ENCODE results near the gene KCNH3.

Gene KCNH3

DNA sequence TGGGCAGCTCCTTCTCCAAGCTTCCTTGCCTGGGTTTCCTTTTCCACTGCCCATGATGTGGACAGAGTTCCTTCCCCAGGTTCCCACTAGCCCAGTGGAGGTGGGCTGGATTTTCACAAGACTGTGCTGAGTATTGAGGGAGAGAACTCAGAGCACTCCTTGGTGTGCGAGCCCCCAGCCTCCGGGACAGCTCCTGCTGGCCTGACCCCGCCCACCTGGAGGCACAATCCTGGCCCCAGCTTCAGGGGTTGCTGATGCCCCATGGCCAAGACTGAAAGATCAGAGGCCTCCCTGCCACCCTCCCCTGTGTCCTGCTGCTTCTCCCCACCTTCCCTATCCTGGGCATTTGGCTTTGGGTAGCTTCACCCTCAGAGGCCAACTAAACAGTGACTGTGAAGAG, 7.7 kb downstream of the KCNH3 start:
- no peak for FAIRE-seq
- no peak for DNase-seq (ENCODE audit: insufficient read length, low spot score)
- TF ChIP-seq POLR2A (IDR thresholded peaks at IDR 0.05; ENCODE audit: low read depth, low read length): no peak

DNA sequence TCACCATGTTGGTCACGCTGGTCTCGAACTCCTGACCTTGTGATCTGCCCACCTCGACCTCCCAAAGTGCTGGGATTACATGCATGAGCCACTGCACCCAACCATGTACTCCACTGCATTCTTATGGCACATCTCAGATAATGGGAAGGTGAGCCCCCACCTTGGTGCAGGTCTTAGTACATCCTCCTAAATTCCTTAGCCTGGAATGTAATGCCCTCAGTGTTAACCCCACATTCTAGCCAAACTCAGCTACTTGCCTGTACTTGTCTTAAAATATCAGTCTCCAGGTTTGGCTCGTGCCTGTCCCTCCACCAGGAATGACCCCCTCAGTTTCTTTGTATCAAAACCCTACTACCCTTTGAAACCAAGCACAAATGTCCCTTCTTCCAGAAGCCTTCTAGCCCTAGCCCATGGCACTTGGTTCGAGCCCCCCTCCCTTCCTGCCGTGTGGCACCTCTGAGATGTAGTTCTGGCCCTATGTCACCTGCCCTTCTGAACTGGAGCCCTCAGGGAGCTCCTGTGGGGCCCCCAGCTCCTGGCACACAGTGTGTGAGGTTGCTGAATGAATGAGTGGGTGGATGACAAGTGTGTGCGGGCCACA, 8.4 kb downstream of the KCNH3 start:
- no peak for TF ChIP-seq POLR2A (IDR thresholded peaks at IDR 0.05; ENCODE audit: low read depth, low read length)
- DNase-seq (ENCODE audit: insufficient read length, low spot score) (no peak), FAIRE-seq (no peak)

DNA sequence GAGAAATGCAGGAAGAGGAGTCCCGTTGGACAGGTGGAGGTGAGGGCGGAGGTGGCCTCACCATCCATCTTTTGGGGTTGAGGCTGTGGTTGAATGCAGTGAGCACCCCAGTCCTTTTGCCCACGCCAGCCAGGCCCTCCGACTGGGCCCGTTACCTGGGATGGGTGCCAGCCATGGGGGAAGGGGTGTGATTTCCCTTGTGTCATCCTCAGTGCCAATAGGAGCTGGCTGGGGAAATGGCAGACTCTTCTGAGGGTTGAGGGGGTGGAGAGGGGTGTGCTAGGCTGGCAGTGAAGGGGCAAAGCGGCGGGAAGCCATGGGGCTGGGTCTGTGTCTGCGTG, 9.6 kb downstream of the KCNH3 start:
- no peak for TF ChIP-seq POLR2A (IDR thresholded peaks at IDR 0.05; ENCODE audit: low read depth, low read length)
- DNase-seq (ENCODE audit: insufficient read length, low spot score) (no peak), FAIRE-seq (no peak)

DNA sequence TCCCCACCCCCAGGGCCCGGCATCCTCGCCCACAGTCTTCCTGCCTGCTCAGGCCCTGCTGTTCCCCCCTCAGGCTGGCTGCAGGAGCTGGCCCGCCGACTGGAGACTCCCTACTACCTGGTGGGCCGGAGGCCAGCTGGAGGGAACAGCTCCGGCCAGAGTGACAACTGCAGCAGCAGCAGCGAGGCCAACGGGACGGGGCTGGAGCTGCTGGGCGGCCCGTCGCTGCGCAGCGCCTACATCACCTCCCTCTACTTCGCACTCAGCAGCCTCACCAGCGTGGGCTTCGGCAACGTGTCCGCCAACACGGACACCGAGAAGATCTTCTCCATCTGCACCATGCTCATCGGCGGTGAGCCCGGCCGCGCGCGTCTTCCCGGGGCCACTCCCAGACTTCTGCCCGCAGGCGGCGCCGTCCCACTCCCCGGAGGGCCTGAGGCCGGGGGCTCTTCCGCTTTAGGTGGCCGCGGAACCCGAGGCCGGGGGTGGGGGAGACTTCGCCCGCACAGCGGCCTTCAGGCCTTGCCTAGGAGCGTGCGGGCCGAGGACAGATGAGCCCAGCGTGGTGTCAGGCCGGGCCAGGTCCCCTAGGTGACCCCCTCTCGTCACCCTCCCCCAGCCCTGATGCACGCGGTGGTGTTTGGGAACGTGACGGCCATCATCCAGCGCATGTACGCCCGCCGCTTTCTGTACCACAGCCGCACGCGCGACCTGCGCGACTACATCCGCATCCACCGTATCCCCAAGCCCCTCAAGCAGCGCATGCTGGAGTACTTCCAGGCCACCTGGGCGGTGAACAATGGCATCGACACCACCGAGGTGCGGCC, 10.2 kb downstream of the KCNH3 start:
- FAIRE-seq (no peak), DNase-seq (ENCODE audit: insufficient read length, low spot score) (no peak)
- TF ChIP-seq POLR2A (IDR thresholded peaks at IDR 0.05; ENCODE audit: low read depth, low read length): no peak

DNA sequence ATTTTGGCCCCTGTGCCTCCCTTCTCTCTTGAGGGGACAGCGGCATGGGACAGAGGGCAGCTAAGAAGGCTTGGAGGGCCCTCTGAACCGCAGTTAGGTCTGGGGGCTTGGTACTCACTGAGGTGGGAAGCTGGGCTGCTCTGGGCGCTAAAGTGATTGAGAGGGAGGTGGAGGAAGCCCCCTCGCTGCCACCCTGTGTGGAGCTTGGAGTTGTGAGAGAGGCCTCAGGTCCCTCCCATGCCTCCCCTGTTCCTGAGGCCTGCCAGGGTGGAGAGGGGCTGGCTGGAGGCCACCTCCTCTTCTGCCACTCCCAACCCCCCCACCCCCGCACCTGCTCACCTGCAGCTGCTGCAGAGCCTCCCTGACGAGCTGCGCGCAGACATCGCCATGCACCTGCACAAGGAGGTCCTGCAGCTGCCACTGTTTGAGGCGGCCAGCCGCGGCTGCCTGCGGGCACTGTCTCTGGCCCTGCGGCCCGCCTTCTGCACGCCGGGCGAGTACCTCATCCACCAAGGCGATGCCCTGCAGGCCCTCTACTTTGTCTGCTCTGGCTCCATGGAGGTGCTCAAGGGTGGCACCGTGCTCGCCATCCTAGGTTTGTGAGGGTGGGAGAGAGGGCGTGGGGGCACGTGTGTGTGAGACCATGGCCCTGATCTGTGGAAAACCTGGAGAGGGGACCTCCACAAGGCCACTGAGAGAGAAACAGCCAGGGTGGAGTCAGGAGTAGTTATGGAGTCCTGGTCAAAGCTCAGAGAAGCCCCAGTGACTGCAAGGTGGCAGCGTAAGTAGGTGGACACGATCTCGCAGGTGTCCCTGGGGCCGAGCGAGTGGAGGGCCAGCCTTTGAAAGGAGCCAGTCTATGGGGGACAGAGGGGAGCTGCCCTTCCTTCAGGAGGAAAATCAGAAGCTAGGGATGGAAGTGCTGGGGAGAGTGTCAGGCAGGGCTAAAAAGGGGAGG, 11.2 kb downstream of the KCNH3 start:
- DNase-seq (ENCODE audit: insufficient read length, low spot score): no peak

DNA sequence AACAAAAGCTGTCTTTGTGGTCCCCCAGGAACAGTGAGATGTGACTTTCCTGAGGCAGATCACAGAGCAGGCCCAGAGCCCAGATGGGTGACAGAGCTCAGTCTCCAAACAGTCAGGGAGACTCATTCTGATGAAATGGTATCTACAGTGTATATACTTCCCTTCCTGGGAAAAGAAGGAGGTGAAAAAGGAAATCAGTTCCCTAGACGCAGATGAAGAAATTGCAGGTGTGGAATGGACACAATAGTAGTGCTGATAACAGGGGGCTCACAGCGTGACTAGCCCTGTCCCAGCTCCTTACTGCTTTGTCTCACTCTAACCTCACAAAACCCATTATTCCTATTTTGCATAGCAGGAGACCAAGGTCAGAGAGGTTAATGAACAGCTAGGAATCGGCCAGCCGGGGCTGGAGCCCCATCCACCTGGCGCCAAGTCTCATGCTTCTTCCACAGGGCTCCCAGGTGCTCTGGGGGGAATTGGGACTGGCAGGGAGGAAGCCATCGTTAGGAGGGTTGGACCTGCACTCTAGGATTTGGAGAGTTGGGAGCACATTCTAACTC, 11.9 kb downstream of the KCNH3 start:
- no peak for FAIRE-seq
- TF ChIP-seq POLR2A (IDR thresholded peaks at IDR 0.05; ENCODE audit: low read depth, low read length): no peak
- no peak for DNase-seq (ENCODE audit: insufficient read length, low spot score)

More for the DNA sequence above, 11.2 kb downstream of the KCNH3 start:
- FAIRE-seq: no peak
- no peak for TF ChIP-seq POLR2A (IDR thresholded peaks at IDR 0.05; ENCODE audit: low read depth, low read length)

DNA sequence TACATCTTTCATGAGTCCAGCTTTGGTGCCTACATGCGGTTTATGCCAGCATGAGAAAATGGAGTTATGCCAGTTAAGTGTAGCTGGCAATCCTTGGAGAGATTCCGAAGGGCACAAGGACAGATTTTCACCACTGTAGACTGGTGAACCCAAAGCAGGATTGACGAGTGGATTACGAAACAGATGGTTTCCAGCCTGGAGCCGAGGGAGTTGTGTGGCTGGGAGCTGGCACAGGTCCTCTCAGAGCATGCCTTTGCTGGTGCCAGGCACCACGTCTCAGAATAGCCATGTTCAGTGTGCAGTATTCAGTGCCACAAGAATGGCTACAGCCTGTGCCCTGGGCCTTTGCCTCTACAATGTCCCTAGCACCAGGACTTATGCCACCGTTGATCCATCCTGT, 13.2 kb downstream of the KCNH3 start:
- no peak for DNase-seq (ENCODE audit: insufficient read length, low spot score)
- FAIRE-seq: no peak
- TF ChIP-seq POLR2A (IDR thresholded peaks at IDR 0.05; ENCODE audit: low read depth, low read length): no peak

DNA sequence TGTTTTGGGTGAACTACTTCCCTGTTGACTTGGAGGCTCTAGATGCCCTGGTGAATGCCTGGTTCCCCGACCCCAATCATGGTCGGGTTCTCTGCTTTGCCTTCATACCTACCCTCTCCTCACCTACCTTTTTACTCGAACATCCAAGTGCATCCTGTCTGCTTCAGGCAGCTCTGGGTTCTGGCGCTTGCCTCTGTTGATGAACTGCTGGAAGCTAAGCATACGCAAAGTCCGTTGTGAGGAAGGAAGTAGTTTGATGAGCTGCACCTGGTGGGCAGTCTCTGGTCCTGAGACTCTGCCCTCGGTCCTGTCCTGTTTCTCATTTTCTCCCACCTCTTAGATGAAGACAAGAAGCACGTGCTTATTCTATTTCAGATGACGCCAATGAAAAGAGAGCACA, 13.6 kb downstream of the KCNH3 start:
- no peak for TF ChIP-seq POLR2A (IDR thresholded peaks at IDR 0.05; ENCODE audit: low read depth, low read length)
- no peak for FAIRE-seq
- DNase-seq (ENCODE audit: insufficient read length, low spot score): no peak

DNA sequence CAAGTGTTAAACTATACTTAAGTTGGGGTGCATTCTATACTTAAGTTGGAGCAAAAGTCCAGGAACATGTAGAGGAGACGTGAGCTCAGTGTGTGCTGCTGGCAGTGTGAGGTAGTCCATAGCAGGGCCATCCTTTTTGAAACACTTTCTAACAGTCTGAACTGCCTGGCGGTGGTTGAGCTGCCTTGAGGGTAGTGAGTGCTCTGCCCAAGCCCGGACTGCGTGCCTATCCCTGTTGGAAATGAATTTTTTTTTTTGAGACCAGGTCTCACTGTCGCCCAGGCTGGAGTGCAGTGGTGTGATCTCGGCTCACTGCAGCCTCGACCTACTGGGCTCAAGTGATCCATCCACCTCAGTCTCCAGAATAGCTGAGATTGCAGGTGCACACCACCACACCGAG, 14.1 kb downstream of the KCNH3 start:
- no peak for TF ChIP-seq POLR2A (IDR thresholded peaks at IDR 0.05; ENCODE audit: low read depth, low read length)
- DNase-seq (ENCODE audit: insufficient read length, low spot score): no peak
- no peak for FAIRE-seq

DNA sequence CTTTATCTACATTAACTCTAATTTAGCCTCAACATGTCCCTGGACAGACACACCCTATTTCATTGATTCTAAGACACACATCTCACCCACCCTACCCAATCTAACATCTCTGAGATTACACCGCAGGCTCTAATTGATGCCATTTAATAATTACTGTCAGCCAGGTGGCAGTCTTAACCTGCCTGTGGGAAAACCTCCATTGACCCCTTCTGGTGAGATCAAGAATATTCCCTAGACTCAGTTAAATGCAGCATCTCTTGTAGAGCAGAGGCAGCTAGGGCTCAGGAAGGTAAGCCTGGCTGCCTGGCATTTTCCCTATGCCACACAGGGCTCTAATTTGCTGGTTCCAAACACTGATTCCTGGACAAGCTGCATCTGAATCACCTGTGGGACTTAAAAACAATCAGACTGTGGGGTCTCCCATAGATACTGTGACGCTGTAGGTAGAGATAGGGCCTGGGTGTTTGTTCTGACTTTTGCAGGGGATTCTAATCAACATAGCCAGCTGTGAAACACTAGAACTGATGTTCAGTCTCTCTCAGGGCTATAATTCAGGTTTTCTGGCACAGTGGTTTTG, 14.8 kb downstream of the KCNH3 start:
- DNase-seq (ENCODE audit: insufficient read length, low spot score) (no peak), FAIRE-seq (no peak)
- TF ChIP-seq POLR2A (IDR thresholded peaks at IDR 0.05; ENCODE audit: low read depth, low read length): no peak

DNA sequence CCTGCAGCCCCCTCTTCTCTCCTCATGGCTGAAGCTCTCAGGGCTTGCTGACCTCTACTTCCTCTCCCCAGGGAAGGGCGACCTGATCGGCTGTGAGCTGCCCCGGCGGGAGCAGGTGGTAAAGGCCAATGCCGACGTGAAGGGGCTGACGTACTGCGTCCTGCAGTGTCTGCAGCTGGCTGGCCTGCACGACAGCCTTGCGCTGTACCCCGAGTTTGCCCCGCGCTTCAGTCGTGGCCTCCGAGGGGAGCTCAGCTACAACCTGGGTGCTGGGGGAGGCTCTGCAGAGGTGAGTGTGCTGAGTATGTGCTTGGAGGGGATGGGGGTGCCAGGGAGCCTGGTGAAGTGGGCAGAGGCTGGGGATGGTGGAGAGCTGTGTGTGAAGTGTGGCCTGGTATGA, 15.4 kb downstream of the KCNH3 start:
- TF ChIP-seq POLR2A (IDR thresholded peaks at IDR 0.05; ENCODE audit: low read depth, low read length): no peak
- DNase-seq (ENCODE audit: insufficient read length, low spot score) (no peak), FAIRE-seq (no peak)

DNA sequence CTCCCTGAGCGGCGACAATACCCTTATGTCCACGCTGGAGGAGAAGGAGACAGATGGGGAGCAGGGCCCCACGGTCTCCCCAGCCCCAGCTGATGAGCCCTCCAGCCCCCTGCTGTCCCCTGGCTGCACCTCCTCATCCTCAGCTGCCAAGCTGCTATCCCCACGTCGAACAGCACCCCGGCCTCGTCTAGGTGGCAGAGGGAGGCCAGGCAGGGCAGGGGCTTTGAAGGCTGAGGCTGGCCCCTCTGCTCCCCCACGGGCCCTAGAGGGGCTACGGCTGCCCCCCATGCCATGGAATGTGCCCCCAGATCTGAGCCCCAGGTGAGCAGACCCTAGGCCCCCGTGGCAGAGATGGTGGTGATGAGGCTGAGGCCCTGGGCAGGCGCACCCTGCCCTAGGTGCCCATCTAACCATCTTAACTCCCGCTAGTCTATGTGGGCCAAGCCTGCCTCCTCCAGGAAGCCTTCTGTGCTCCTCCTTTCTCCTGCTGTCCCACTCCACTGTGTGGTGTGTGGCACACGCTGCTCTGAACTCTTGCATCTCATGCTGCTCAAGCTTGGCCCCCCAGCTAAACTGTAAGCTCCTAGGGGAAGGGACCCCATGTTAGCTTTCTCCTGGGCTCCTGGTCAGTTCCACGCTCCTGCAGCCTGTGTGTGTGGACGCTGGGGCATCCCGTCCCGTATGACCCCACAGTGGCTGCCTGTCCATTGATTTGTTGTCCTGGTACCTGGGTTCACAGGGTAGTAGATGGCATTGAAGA, 17.0 kb downstream of the KCNH3 start:
- TF ChIP-seq POLR2A (IDR thresholded peaks at IDR 0.05; ENCODE audit: low read depth, low read length): no peak
- DNase-seq (ENCODE audit: insufficient read length, low spot score) (no peak), FAIRE-seq (no peak)

Measured in H54 (cell line).